ENCODE measurements around the gene NPLOC4.

- TF ChIP-seq CTCF (IDR thresholded peaks at IDR 0.05): no peak
- no peak for TF ChIP-seq ZFX (IDR thresholded peaks at IDR 0.05; ENCODE audit: borderline replicate concordance)
Observed at GRCh38 chr17:81666342-81667191, 29.7 kb upstream of the NPLOC4 start, which contains the start of the genes CCDC137 and OXLD1.

Data from 22Rv1 (cell line).